Hepatocyte (in vitro differentiated cells): ENCODE measurements around the gene MXRA5.

ENCODE experiments used
- EZH2 ChIP-seq: fragments of 200-600 bp; sonication (generic); IDR thresholded peaks from 2 replicates; pipeline ENCODE4 v1.6.1; 2016; ENCODE audit warnings: antibody characterized with exemption, mild to moderate bottlenecking, borderline replicate concordance
- TF ChIP-seq, protein P1 (sequence below): fragments of 200-600 bp; sonication (generic); IDR thresholded peaks from 2 replicates; pipeline ENCODE4 v1.5.1; 2016; ENCODE audit warnings: antibody characterized with exemption, mild to moderate bottlenecking; ENCODE audit not compliant: poor library complexity

DNA sequence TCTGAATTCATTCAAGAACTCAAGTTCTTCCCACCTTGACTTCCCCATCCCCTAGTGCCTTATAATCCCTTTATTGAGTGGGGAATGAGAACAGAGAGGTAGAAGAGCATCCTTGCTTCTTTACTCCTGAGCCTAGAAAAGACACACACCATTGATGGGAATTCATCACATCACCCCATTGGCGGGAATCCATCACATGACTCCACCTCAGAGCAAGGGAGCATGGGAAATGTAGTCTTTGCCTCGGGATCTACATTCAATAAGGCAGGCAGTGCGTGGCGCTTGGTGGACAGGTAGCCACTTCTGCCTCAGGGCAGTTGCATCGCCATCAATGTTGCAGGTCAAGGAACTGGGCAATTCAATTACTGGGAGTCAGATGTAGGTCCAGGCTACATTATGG is 50.7 kb downstream of the MXRA5 start:
- TF ChIP-seq, protein P1, sequence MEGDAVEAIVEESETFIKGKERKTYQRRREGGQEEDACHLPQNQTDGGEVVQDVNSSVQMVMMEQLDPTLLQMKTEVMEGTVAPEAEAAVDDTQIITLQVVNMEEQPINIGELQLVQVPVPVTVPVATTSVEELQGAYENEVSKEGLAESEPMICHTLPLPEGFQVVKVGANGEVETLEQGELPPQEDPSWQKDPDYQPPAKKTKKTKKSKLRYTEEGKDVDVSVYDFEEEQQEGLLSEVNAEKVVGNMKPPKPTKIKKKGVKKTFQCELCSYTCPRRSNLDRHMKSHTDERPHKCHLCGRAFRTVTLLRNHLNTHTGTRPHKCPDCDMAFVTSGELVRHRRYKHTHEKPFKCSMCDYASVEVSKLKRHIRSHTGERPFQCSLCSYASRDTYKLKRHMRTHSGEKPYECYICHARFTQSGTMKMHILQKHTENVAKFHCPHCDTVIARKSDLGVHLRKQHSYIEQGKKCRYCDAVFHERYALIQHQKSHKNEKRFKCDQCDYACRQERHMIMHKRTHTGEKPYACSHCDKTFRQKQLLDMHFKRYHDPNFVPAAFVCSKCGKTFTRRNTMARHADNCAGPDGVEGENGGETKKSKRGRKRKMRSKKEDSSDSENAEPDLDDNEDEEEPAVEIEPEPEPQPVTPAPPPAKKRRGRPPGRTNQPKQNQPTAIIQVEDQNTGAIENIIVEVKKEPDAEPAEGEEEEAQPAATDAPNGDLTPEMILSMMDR = no peak
- TF ChIP-seq EZH2 = no peak
